IMR-90 (cell line): ENCODE results near the gene GSTM3. TPM values are rescaled to one million over a fixed set of nuclear protein-coding genes. Genes with fewer than 3 reads are reported as not detected.
A peak's percentile ranks its signal among the peaks of the same experiment; 100 is the strongest.

Experiments
- ATAC-seq: fragments of 200-7000 bp; cut with Tn5 transposase; 2 replicates; pipeline ENCODE4 v1.9.1; 2020; ENCODE audit warnings: low read depth, mild to moderate bottlenecking, moderate library complexity
- BruUV-seq: library from RNA; stranded (reverse); fragments of 400-500 nt; replicated peaks from 2 replicates; lab custom pipeline; 2021; lab: Mats Ljungman, UMichigan
- CTCF ChIA-PET: fragments of 300-600 bp; formaldehyde crosslinking; extraction: SDS; loops from one replicate; lab custom pipeline; 2021; ENCODE audit warnings: antibody characterized with exemption; lab: Yijun Ruan, JAX
- POLR2A ChIA-PET: fragments of 300-600 bp; sonication (Branson Sonifier 250); formaldehyde crosslinking; loops from one replicate; lab custom pipeline; 2022; ENCODE audit warnings: antibody characterized with exemption; ENCODE audit not compliant: unreplicated experiment; lab: Charles Lee
- DNase-seq: peaks from one replicate; pipeline ENCODE4 v3.0.0; 2013
- H2AFZ ChIP-seq: replicated peaks from 2 replicates; pipeline ENCODE3; 2013; ENCODE audit warnings: low read length, mild to moderate bottlenecking; ENCODE audit not compliant: poor library complexity
- H2AK5ac ChIP-seq: 2 replicates; pipeline ENCODE4 v1.6.1; 2013; ENCODE audit warnings: low read depth, low read length, inconsistent platforms
- H2AK9ac ChIP-seq: replicated peaks from 2 replicates; pipeline ENCODE3; 2013; ENCODE audit warnings: mild to moderate bottlenecking, low read depth, low read length, moderate library complexity; ENCODE audit not compliant: poor library complexity
- H2BK120ac ChIP-seq: 2 replicates; pipeline ENCODE4 v1.6.1; 2013; ENCODE audit warnings: low read depth, low read length, inconsistent platforms
- H2BK15ac ChIP-seq: 3 replicates; pipeline ENCODE4 v1.6.1; 2013; ENCODE audit warnings: low read depth, low read length, inconsistent platforms
- H2BK20ac ChIP-seq: 2 replicates; pipeline ENCODE4 v1.6.1; 2013; ENCODE audit warnings: low read depth, mild to moderate bottlenecking, inconsistent platforms, low read length, moderate library complexity
- H2BK5ac ChIP-seq: 2 replicates; pipeline ENCODE4 v1.6.1; 2013; ENCODE audit warnings: mild to moderate bottlenecking, low read depth, low read length, inconsistent platforms; ENCODE audit not compliant: poor library complexity, severe bottlenecking
- H3K14ac ChIP-seq: replicated peaks from 2 replicates; pipeline ENCODE4 v1.6.1; 2013; ENCODE audit warnings: low read depth, low read length, inconsistent platforms
- H3K18ac ChIP-seq: 2 replicates; pipeline ENCODE4 v1.6.1; 2013; ENCODE audit warnings: low read depth, low read length, control low read depth
- H3K23ac ChIP-seq: 2 replicates; pipeline ENCODE4 v1.6.1; 2013; ENCODE audit warnings: low read depth, low read length, inconsistent platforms
- H3K27ac ChIP-seq: 2 replicates; pipeline ENCODE4 v1.5.1; 2013; ENCODE audit warnings: mild to moderate bottlenecking, control low read depth, low read length; ENCODE audit not compliant: insufficient read depth
- H3K27me3 ChIP-seq: 2 replicates; pipeline ENCODE4 v1.6.1; 2013; ENCODE audit warnings: low read length; ENCODE audit not compliant: control insufficient read depth, insufficient read depth
- H3K36me3 ChIP-seq: 2 replicates; pipeline ENCODE4 v1.6.1; 2013; ENCODE audit warnings: low read length, mixed read lengths; ENCODE audit not compliant: control insufficient read depth, insufficient read depth
- H3K4ac ChIP-seq: 2 replicates; pipeline ENCODE4 v1.6.1; 2013; ENCODE audit warnings: low read depth, low read length, inconsistent platforms
- H3K4me1 ChIP-seq: 2 replicates; pipeline ENCODE4 v1.6.1; 2013; ENCODE audit warnings: low read length, mixed read lengths; ENCODE audit not compliant: control insufficient read depth, insufficient read depth
- H3K4me2 ChIP-seq: 2 replicates; pipeline ENCODE4 v1.6.1; 2013; ENCODE audit warnings: low read depth, mild to moderate bottlenecking, control low read depth, low read length, moderate library complexity
- H3K4me3 ChIP-seq: 2 replicates; pipeline ENCODE4 v1.5.1; 2013; ENCODE audit warnings: low read depth, mild to moderate bottlenecking, control low read depth, low read length, moderate library complexity; ENCODE audit not compliant: insufficient read depth
- H3K56ac ChIP-seq: 2 replicates; pipeline ENCODE4 v1.6.1; 2013; ENCODE audit warnings: low read length, inconsistent platforms; ENCODE audit not compliant: insufficient read depth; ENCODE audit errors: extremely low read depth
- H3K79me1 ChIP-seq, 2 experiments: 2 replicates each; pipeline ENCODE4 v1.6.1; 2013; ENCODE audit warnings: low read length in 2 of 2, inconsistent platforms in 1 of 2, low read depth in 1 of 2
- H3K9ac ChIP-seq: 2 replicates; pipeline ENCODE4 v1.6.1; 2013; ENCODE audit warnings: low read depth, low read length, control low read depth
- H3K9me1 ChIP-seq: 2 replicates; pipeline ENCODE4 v1.6.1; 2013; ENCODE audit warnings: low read length, inconsistent platforms; ENCODE audit not compliant: insufficient read depth
- H3K9me3 ChIP-seq: 2 replicates; pipeline ENCODE4 v1.6.1; 2013; ENCODE audit warnings: low read length; ENCODE audit not compliant: control insufficient read depth, insufficient read depth
- H4K20me1 ChIP-seq: 2 replicates; pipeline ENCODE4 v1.6.1; 2013; ENCODE audit warnings: low read length, inconsistent platforms; ENCODE audit not compliant: insufficient read depth
- H4K5ac ChIP-seq: 2 replicates; pipeline ENCODE4 v1.6.1; 2013; ENCODE audit warnings: mild to moderate bottlenecking, low read depth, low read length, control low read depth
- H4K8ac ChIP-seq, 2 experiments: 2 replicates each; pipeline ENCODE4 v1.6.1; 2013; ENCODE audit warnings: low read depth in 2 of 2, low read length in 2 of 2, control low read depth in 1 of 2, inconsistent platforms in 1 of 2
- H4K91ac ChIP-seq: 2 replicates; pipeline ENCODE4 v1.6.1; 2013; ENCODE audit warnings: low read depth, low read length, inconsistent platforms; ENCODE audit not compliant: insufficient read depth
- CHD1 ChIP-seq: IDR thresholded peaks from 2 replicates; pipeline ENCODE4 v1.6.1; 2012; ENCODE audit warnings: low read depth, low read length, improper control_type of control experiment
- ELK1 ChIP-seq: fragments of 150-350 bp; IDR thresholded peaks from 2 replicates; pipeline ENCODE4 v1.6.1; 2016; ENCODE audit warnings: low read depth, mild to moderate bottlenecking, low read length, moderate library complexity, borderline replicate concordance
- FOS ChIP-seq: fragments of 150-350 bp; IDR thresholded peaks from 2 replicates; pipeline ENCODE4 v1.6.1; 2016; ENCODE audit warnings: low read depth, low read length
- MAFK ChIP-seq: IDR thresholded peaks from 2 replicates; pipeline ENCODE4 v1.6.1; 2012; ENCODE audit warnings: low read depth, low read length, improper control_type of control experiment
- MXI1 ChIP-seq: IDR thresholded peaks from 2 replicates; pipeline ENCODE4 v1.6.1; 2012; ENCODE audit warnings: low read depth, mild to moderate bottlenecking, low read length, moderate library complexity, borderline replicate concordance
- NFE2L2 ChIP-seq: fragments of 150-350 bp; IDR thresholded peaks from 2 replicates; pipeline ENCODE4 v1.6.1; 2016; ENCODE audit warnings: low read depth, mild to moderate bottlenecking, low read length
- WGBS, 2 experiments: methylation state at CpG; one replicate each; pipeline versions ENCODE4 v1.1.5 to v1.1.7; 2013; ENCODE audit warnings: missing lambda C conversion rate in 2 of 2; ENCODE audit not compliant: insufficient read length in 1 of 2; ENCODE audit errors: extremely low coverage in 2 of 2; 5-methylcytosine and 5-hydroxymethylcytosine counted together
- dilution Hi-C: fragments of 300-500 bp; cut with HindIII; formaldehyde crosslinking; loops from one replicate; pipeline ENCODE4 v1.14.3; 2018; ENCODE audit warnings: low sequenced_read_pairs; ENCODE audit not compliant: unreplicated experiment
- in situ Hi-C: fragments of 300-500 bp; cut with MboI; formaldehyde crosslinking; loops from 3 replicates; pipeline ENCODE4 v1.14.3; 2019; ENCODE audit warnings: low sequenced_read_pairs, inconsistent platforms, mixed read lengths
- intact Hi-C: fragments of 100-400 bp; cut with micrococcal nuclease; formaldehyde crosslinking; loops from 2 replicates; pipeline ENCODE4 v1.10.0; 2022
- polyA plus RNA-seq, 3 experiments: library from polyadenylated mRNA; depleted of rRNA; stranded (reverse); fragments of >200 nt; gene quantifications; 2 replicates each; pipeline ENCODE4 v1.2.3, GENCODE V29; 2012; ENCODE audit warnings: low replicate concordance in 1 of 3
- total RNA-seq: library from RNA; depleted of rRNA; stranded (reverse); fragments of >200 nt; gene quantifications from 2 replicates; pipeline ENCODE4 v1.2.3, GENCODE V29; 2012

GSTM3 gene
- total and polyA plus RNA-seq, 2 of the 4 experiments (the other 2 are of a cell fraction), result 102 to 131 TPM

GRCh38 chr1:109719337-109719837, 21.5 kb downstream of the GSTM3 start:
- H3K4me1 ChIP-seq, result peaks cover 8% of the 10 kb centered on the region; the same call in 1 of the 2 replicates
- peak overlapping the region; percentile 18; the same call in 1 of the 2 replicates for H3K4ac ChIP-seq
- H3K9ac ChIP-seq, result no peak overlapping the region
- intact Hi-C loops, result no loop called here
- H2BK20ac ChIP-seq, result peak overlapping the region; percentile 90
- ATAC-seq, result peak; percentile 61
- no peak overlapping the region for H2AFZ ChIP-seq
- no TSS peak for BruUV-seq
- 43 to 100% methylated on average over 1 of the region's 5 CpGs for WGBS, 2 experiments
- dilution Hi-C loops, result no loop called here
- H3K18ac ChIP-seq, result peak overlapping the region; percentile 82; the same call in 1 of the 2 replicates
- H4K5ac ChIP-seq, result peak overlapping the region; percentile 61; the same call in 1 of the 2 replicates
- ChIA-PET POLR2A (no interaction called here), CTCF (no interaction called here)
- H3K4me2 ChIP-seq, result no peak overlapping the region
- no peak overlapping the region for H2AK9ac ChIP-seq
- no peak overlapping the region for H2BK15ac ChIP-seq
- peak overlapping the region; percentile 4 to 77; a peak in 3 of 4 replicates for H4K8ac ChIP-seq
- H3K14ac ChIP-seq, result peak overlapping the region; percentile 55; the same call in 1 of the 2 replicates
- H4K91ac ChIP-seq, result 0 out of 2 replicates have a peak overlapping the region, but pooled peaks have one; percentile 54
- peak; percentile 57 for DNase-seq
- no peak overlapping the region for H3K4me3 ChIP-seq
- H3K9me3 ChIP-seq, result no peaks in the 10 kb centered on the region
- H2BK5ac ChIP-seq, result peak overlapping the region; percentile 91
- H2BK120ac ChIP-seq, result peak overlapping the region; percentile 52
- in situ Hi-C loops, result no loop called here
- no peak overlapping the region for H3K56ac ChIP-seq
- H2AK5ac ChIP-seq, result no peak overlapping the region
- peak overlapping the region; percentile 39; the same call in 1 of the 2 replicates for H3K23ac ChIP-seq
- no peak overlapping the region for H3K27ac ChIP-seq
- TF ChIP-seq NFE2L2 (peak; percentile 99), FOS (peak; percentile 50; the same call in 1 of the 2 replicates), MXI1 (no peak), CHD1 (no peak), MAFK (peak; percentile 85), ELK1 (no peak)
- 0 out of 2 replicates have a peak, but pooled peaks cover 3% of the 10 kb centered on the region for H3K9me1 ChIP-seq
- H3K36me3 ChIP-seq, result no peaks in the 10 kb centered on the region
- no peaks in the 10 kb centered on the region for H4K20me1 ChIP-seq
- H3K79me1 ChIP-seq, result no peaks in the 10 kb centered on the region
- H3K27me3 ChIP-seq, result no peaks in the 10 kb centered on the region
